H9 (cell line): Measurements from ENCODE around the gene DNAJC5. TPM values are rescaled to one million over a fixed set of nuclear protein-coding genes. Genes with fewer than 3 reads are reported as not detected.
A peak's percentile ranks its signal among the peaks of the same experiment; 100 is the strongest.

Experiments used
- DNase-seq: peaks from one replicate; pipeline ENCODE4 v3.0.0-alpha.2; 2017
- H2AFZ ChIP-seq: one replicate; pipeline ENCODE4 v1.6.1; 2013; ENCODE audit warnings: mild to moderate bottlenecking, low read length, control low read depth, moderate library complexity
- H2AK5ac ChIP-seq: 2 replicates; pipeline ENCODE4 v1.6.1; 2013; ENCODE audit warnings: low read length, control low read depth, mixed read lengths; ENCODE audit not compliant: insufficient read length
- H2BK120ac ChIP-seq: one replicate; pipeline ENCODE4 v1.6.1; 2013; ENCODE audit warnings: low read depth, mild to moderate bottlenecking, low read length, control low read depth, inconsistent platforms; ENCODE audit not compliant: poor library complexity, severe bottlenecking
- H2BK12ac ChIP-seq: 2 replicates; pipeline ENCODE4 v1.6.1; 2013; ENCODE audit warnings: low read length, control low read depth, mixed read lengths, low read depth; ENCODE audit not compliant: insufficient read length
- H2BK15ac ChIP-seq: 2 replicates; pipeline ENCODE4 v1.6.1; 2013; ENCODE audit warnings: low read depth, low read length, control low read depth
- H2BK20ac ChIP-seq: one replicate; pipeline ENCODE4 v1.6.1; 2013; ENCODE audit warnings: low read depth, mild to moderate bottlenecking, low read length, control low read depth, inconsistent platforms; ENCODE audit not compliant: poor library complexity, severe bottlenecking
- H2BK5ac ChIP-seq: 2 replicates; pipeline ENCODE4 v1.6.1; 2013; ENCODE audit warnings: low read length, control low read depth, mixed read lengths; ENCODE audit not compliant: insufficient read length
- H3K14ac ChIP-seq: 2 replicates; pipeline ENCODE4 v1.6.1; 2013; ENCODE audit warnings: low read length, control low read depth; ENCODE audit not compliant: insufficient read depth
- H3K18ac ChIP-seq: 2 replicates; pipeline ENCODE4 v1.6.1; 2013; ENCODE audit warnings: low read depth, mild to moderate bottlenecking, mixed read lengths, low read length, control low read depth; ENCODE audit not compliant: insufficient read length
- H3K23ac ChIP-seq: 2 replicates; pipeline ENCODE4 v1.6.1; 2013; ENCODE audit warnings: low read length, control low read depth, mixed read lengths, low read depth; ENCODE audit not compliant: insufficient read length
- H3K23me2 ChIP-seq: 2 replicates; pipeline ENCODE4 v1.6.1; 2013; ENCODE audit warnings: low read depth, mild to moderate bottlenecking, mixed read lengths, low read length, control low read depth; ENCODE audit not compliant: insufficient read length, poor library complexity, severe bottlenecking
- H3K27ac ChIP-seq: 2 replicates; pipeline ENCODE4 v1.5.1; 2013; ENCODE audit warnings: low read length, control low read depth, mixed read lengths, low read depth; ENCODE audit not compliant: insufficient read length
- H3K27me3 ChIP-seq: 2 replicates; pipeline ENCODE4 v1.6.1; 2013; ENCODE audit warnings: low read length, control low read depth, inconsistent platforms; ENCODE audit not compliant: insufficient read depth
- H3K4ac ChIP-seq: 2 replicates; pipeline ENCODE4 v1.6.1; 2013; ENCODE audit warnings: low read depth, mild to moderate bottlenecking, control low read depth, inconsistent platforms, low read length, moderate library complexity
- H3K4me1 ChIP-seq: 2 replicates; pipeline ENCODE4 v1.6.1; 2013; ENCODE audit warnings: low read length, control low read depth, inconsistent platforms; ENCODE audit not compliant: insufficient read depth
- H3K4me2 ChIP-seq: 2 replicates; pipeline ENCODE4 v1.6.1; 2013; ENCODE audit warnings: low read length, control low read depth, mixed read lengths; ENCODE audit not compliant: insufficient read length, insufficient read depth
- H3K56ac ChIP-seq: 2 replicates; pipeline ENCODE4 v1.6.1; 2013; ENCODE audit warnings: low read depth, mild to moderate bottlenecking, mixed read lengths, low read length, control low read depth; ENCODE audit not compliant: insufficient read length
- H3K79me1 ChIP-seq: 2 replicates; pipeline ENCODE4 v1.6.1; 2013; ENCODE audit warnings: low read depth, mild to moderate bottlenecking, moderate library complexity, low read length, control low read depth, inconsistent platforms; ENCODE audit not compliant: insufficient read depth, poor library complexity, severe bottlenecking
- H3K79me2 ChIP-seq: 2 replicates; pipeline ENCODE4 v1.6.1; 2013; ENCODE audit warnings: low read length, control low read depth, inconsistent platforms; ENCODE audit not compliant: insufficient read depth
- H3K9ac ChIP-seq: 2 replicates; pipeline ENCODE4 v1.6.1; 2013; ENCODE audit warnings: low read length, control low read depth, mixed read lengths; ENCODE audit not compliant: insufficient read length; ENCODE audit errors: extremely low read depth
- H3K9me3 ChIP-seq: one replicate; pipeline ENCODE4 v1.6.1; 2013; ENCODE audit warnings: low read depth, low read length, inconsistent platforms; ENCODE audit not compliant: control insufficient read depth
- H3T11ph ChIP-seq: one replicate; pipeline ENCODE4 v1.6.1; 2013; ENCODE audit warnings: mild to moderate bottlenecking, low read length, control low read depth, inconsistent platforms
- H4K20me1 ChIP-seq: one replicate; pipeline ENCODE4 v1.6.1; 2013; ENCODE audit not compliant: control insufficient read depth, insufficient read length, insufficient read depth
- H4K5ac ChIP-seq: 2 replicates; pipeline ENCODE4 v1.6.1; 2013; ENCODE audit warnings: low read depth, mild to moderate bottlenecking, mixed read lengths, low read length, control low read depth; ENCODE audit not compliant: insufficient read length
- H4K8ac ChIP-seq: replicated peaks from 2 replicates; pipeline ENCODE4 v1.6.1; 2013; ENCODE audit warnings: low read length, control low read depth, mixed read lengths, low read depth; ENCODE audit not compliant: insufficient read length
- H4K91ac ChIP-seq: 2 replicates; pipeline ENCODE4 v1.6.1; 2013; ENCODE audit warnings: low read depth, mild to moderate bottlenecking, moderate library complexity, mixed read lengths, low read length, control low read depth; ENCODE audit not compliant: insufficient read length
- H3K27ac Mint-ChIP-seq, 3 experiments: 2 replicates in 2 of 3; 3 replicates in 1 of 3; pipeline ENCODE4 v1.8.0; 2020 to 2021; ENCODE audit warnings: mixed read lengths in 3 of 3, mild to moderate bottlenecking in 1 of 3, moderate library complexity in 1 of 3
- H3K27me3 Mint-ChIP-seq: 2 replicates; pipeline ENCODE4 v1.8.0; 2021; ENCODE audit warnings: low read depth, mild to moderate bottlenecking, moderate library complexity, mixed read lengths
- H3K36me3 Mint-ChIP-seq, 3 experiments: 2 replicates in 2 of 3; 3 replicates in 1 of 3; pipeline ENCODE4 v1.8.0; 2020 to 2021; ENCODE audit warnings: low read depth in 3 of 3, mixed read lengths in 3 of 3; ENCODE audit not compliant: insufficient read depth in 1 of 3
- H3K4me1 Mint-ChIP-seq, 2 experiments: 2 replicates each; pipeline ENCODE4 v1.8.0; 2020; ENCODE audit warnings: mixed read lengths in 2 of 2
- H3K4me3 Mint-ChIP-seq, 2 experiments: 2 replicates in 1 of 2; 3 replicates in 1 of 2; pipeline ENCODE4 v1.8.0; 2020 to 2021; ENCODE audit warnings: mild to moderate bottlenecking in 2 of 2, mixed read lengths in 2 of 2, moderate library complexity in 1 of 2
- H3K9me3 Mint-ChIP-seq, 2 experiments: 2 replicates in 1 of 2; 3 replicates in 1 of 2; pipeline ENCODE4 v1.8.0; 2020; ENCODE audit warnings: mild to moderate bottlenecking in 2 of 2, mixed read lengths in 2 of 2, moderate library complexity in 1 of 2
- WGBS: extraction: QIAGEN DNeasy Blood & Tissue Kit; methylation state at CpG from one replicate; pipeline ENCODE4 v1.1.7; 2013; ENCODE audit warnings: missing lambda C conversion rate, low lambda C conversion rate, mixed read lengths; ENCODE audit not compliant: insufficient read length; ENCODE audit errors: extremely low coverage; 5-methylcytosine and 5-hydroxymethylcytosine counted together
- total RNA-seq: library from RNA; stranded (reverse); gene quantifications from 2 replicates; pipeline ENCODE4 v1.2.1, GENCODE V29; 2021
- TF ChIP-seq, protein P1 (sequence below): fragments of 200-600 bp; sonication (generic); conservative IDR thresholded peaks from 3 replicates; pipeline ENCODE4 v1.8.0; 2021; ENCODE audit warnings: antibody characterized with exemption, mild to moderate bottlenecking

The DNAJC5 gene
- total RNA-seq, 1 experiment from 2014 or later = 43.0 TPM

DNA sequence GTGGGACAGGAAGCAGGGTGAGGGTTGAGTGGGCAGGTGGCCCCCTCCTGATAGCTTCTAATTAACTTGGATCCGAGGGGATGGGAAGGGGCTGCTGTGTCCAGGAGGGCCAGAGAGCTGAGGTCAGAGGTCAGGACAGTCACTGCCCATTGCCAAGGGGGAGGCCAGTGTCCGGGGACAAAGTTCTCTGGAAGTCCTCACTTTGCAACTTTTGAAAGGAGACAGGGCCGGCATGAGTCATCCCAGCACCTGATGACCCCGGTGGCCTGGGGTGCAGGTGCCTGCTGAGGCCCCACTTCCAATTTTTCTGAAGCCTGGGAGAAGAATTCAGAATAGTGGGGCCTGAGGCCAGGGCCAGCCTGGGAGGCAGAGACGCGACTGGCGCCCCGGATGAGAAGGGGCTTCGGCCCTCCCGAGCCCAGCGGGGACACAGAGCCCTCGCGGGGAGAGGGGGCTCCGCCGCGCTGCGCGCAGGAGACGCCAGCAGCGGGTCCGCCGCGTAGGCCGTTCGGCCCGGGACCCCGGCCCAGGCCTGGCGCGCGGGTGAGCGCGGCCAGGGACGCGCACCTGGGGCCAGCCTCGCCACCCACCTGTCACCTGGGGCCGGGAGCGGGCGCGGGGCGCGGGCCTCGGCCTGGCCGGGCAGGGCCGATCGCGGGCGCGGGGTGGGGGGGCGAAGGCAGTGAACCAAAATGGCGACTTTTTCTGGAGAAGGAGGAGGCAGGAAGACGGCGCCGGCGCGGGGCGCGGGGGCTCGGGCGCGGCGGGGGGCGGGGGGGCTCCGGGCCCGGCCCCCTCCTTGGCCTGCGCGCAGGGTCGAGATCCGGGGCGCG lies 74.2 kb downstream of the DNAJC5 start:
- no peak overlapping the region for H3K23ac ChIP-seq
- no peak overlapping the region for H2AFZ ChIP-seq
- H2BK20ac ChIP-seq = no peak overlapping the region
- no peak overlapping the region for H3K27ac ChIP-seq
- no peak overlapping the region for H2BK12ac ChIP-seq
- H3K9ac ChIP-seq = no peak overlapping the region
- peak overlapping the region; percentile 82 to 85 for H3K4me3 Mint-ChIP-seq
- H3K9me3 ChIP-seq = peaks cover 32% of the 10 kb centered on the region
- H2BK15ac ChIP-seq = no peak overlapping the region
- H3K4ac ChIP-seq = no peak overlapping the region
- TF ChIP-seq, protein P1, sequence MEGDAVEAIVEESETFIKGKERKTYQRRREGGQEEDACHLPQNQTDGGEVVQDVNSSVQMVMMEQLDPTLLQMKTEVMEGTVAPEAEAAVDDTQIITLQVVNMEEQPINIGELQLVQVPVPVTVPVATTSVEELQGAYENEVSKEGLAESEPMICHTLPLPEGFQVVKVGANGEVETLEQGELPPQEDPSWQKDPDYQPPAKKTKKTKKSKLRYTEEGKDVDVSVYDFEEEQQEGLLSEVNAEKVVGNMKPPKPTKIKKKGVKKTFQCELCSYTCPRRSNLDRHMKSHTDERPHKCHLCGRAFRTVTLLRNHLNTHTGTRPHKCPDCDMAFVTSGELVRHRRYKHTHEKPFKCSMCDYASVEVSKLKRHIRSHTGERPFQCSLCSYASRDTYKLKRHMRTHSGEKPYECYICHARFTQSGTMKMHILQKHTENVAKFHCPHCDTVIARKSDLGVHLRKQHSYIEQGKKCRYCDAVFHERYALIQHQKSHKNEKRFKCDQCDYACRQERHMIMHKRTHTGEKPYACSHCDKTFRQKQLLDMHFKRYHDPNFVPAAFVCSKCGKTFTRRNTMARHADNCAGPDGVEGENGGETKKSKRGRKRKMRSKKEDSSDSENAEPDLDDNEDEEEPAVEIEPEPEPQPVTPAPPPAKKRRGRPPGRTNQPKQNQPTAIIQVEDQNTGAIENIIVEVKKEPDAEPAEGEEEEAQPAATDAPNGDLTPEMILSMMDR = no peak
- peaks cover 18 to 22% of the 10 kb centered on the region in 2 experiments for H3K4me1 Mint-ChIP-seq
- H4K8ac ChIP-seq = no peak overlapping the region
- H3K27me3 Mint-ChIP-seq = peaks cover 14% of the 10 kb centered on the region
- no peaks in the 10 kb centered on the region for H3K79me1 ChIP-seq
- H3K27me3 ChIP-seq = no peaks in the 10 kb centered on the region; the same call in 1 of the 2 replicates
- peak overlapping the region in 1 of 3 experiments; percentile 92; a peak in 2 of 7 replicates for H3K27ac Mint-ChIP-seq
- no peak overlapping the region for H3T11ph ChIP-seq
- no peak overlapping the region for H2AK5ac ChIP-seq
- H4K91ac ChIP-seq = no peak overlapping the region
- H4K5ac ChIP-seq = no peak overlapping the region
- peak; percentile 32 for DNase-seq
- H3K4me2 ChIP-seq = peak overlapping the region; percentile 49
- H3K36me3 Mint-ChIP-seq = peaks cover 7 to 34% (median 24%) of the 10 kb centered on the region in 3 experiments
- no peak overlapping the region for H2BK120ac ChIP-seq
- no peaks in the 10 kb centered on the region; the same call in 1 of the 2 replicates for H3K4me1 ChIP-seq
- no peaks in the 10 kb centered on the region for H3K79me2 ChIP-seq
- no peak overlapping the region for H2BK5ac ChIP-seq
- peaks cover 11% of the 10 kb centered on the region for H3K23me2 ChIP-seq
- WGBS = no CpG with 5 or more reads among the region's 70 CpGs
- no peak overlapping the region; the same call in 1 of the 2 replicates for H3K14ac ChIP-seq
- no peak overlapping the region for H3K18ac ChIP-seq
- peaks cover 2 to 10% of the 10 kb centered on the region in 2 experiments; a peak in 3 of 5 replicates for H3K9me3 Mint-ChIP-seq
- no peak overlapping the region for H3K56ac ChIP-seq
- H4K20me1 ChIP-seq = no peaks in the 10 kb centered on the region
